Measurements from ENCODE around the gene PSMB7. TPM values are rescaled to one million over a fixed set of nuclear protein-coding genes. Genes with fewer than 3 reads are reported as not detected.

PSMB7 gene
- total and polyA plus RNA-seq, 2 of the 13 experiments (the other 11 are each of a cell fraction or from before 2014, with no cell fraction given): 259 to 291 TPM

DNA sequence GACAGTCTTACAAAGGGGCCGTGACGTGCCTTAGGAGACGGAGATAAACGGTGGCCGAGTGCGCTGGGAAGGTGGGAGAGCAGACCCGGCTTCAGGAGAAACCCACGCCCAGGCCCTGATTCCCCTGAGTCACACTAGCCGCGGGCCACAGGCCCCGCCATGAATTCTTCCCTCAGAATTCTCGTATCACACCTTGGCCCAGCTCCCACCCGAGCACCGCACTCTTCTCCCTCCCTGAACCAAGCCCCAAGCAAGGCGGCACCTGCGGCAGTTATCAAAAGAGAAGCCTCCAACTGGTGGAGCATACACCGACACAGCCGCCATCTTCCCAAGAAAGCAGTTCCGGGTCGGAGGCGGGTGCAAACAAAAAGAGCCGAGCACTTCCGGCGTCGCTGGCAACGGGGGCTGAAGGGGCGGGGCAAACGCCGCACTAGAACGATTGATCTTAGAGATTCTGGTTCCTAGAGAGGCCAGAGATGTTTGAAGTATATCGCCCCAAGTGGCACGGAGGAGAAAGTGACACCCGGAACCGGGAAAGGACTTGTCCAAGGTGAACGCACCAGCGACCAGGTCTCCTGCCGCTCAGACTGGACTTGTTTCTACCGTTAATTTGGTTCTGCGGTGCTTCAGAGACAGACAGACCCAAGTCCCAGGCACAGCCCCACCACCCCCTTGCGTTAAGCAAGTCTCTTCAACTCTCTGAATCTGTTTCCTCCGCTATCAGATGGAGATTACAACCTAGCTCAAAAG, at the start of gene PSMB7 (continued):
- TF ChIP-seq, protein P1, sequence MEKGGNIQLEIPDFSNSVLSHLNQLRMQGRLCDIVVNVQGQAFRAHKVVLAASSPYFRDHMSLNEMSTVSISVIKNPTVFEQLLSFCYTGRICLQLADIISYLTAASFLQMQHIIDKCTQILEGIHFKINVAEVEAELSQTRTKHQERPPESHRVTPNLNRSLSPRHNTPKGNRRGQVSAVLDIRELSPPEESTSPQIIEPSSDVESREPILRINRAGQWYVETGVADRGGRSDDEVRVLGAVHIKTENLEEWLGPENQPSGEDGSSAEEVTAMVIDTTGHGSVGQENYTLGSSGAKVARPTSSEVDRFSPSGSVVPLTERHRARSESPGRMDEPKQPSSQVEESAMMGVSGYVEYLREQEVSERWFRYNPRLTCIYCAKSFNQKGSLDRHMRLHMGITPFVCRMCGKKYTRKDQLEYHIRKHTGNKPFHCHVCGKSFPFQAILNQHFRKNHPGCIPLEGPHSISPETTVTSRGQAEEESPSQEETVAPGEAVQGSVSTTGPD (CRISPR knock-in tag; IDR thresholded peaks at IDR 0.05): no peak
- TF ChIP-seq, protein P2, sequence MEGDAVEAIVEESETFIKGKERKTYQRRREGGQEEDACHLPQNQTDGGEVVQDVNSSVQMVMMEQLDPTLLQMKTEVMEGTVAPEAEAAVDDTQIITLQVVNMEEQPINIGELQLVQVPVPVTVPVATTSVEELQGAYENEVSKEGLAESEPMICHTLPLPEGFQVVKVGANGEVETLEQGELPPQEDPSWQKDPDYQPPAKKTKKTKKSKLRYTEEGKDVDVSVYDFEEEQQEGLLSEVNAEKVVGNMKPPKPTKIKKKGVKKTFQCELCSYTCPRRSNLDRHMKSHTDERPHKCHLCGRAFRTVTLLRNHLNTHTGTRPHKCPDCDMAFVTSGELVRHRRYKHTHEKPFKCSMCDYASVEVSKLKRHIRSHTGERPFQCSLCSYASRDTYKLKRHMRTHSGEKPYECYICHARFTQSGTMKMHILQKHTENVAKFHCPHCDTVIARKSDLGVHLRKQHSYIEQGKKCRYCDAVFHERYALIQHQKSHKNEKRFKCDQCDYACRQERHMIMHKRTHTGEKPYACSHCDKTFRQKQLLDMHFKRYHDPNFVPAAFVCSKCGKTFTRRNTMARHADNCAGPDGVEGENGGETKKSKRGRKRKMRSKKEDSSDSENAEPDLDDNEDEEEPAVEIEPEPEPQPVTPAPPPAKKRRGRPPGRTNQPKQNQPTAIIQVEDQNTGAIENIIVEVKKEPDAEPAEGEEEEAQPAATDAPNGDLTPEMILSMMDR (CRISPR knock-in tag; IDR thresholded peaks at IDR 0.05): peak; percentile 91
- TF ChIP-seq CAMTA2 (CRISPR knock-in tag; IDR thresholded peaks at IDR 0.05; ENCODE audit: borderline replicate concordance) (0 out of 2 replicates have a peak, but pooled peaks have one; percentile 41), MAZ (IDR thresholded peaks at IDR 0.05; ENCODE audit: borderline replicate concordance, low read depth, low read length) (0 out of 2 replicates have a peak, but pooled peaks have one; percentile 78), MAZ (CRISPR knock-in tag; IDR thresholded peaks at IDR 0.05; ENCODE audit: low read depth) (peak; percentile 79), HNF4A (CRISPR knock-in tag; IDR thresholded peaks at IDR 0.05) (peak; percentile 27; the same call in 1 of the 2 replicates), SP5 (CRISPR knock-in tag; IDR thresholded peaks at IDR 0.05; ENCODE audit: borderline replicate concordance, low read depth) (peak; percentile 88), ZZZ3 (CRISPR knock-in tag; IDR thresholded peaks at IDR 0.05; ENCODE audit: borderline replicate concordance) (peak; percentile 58; the same call in 1 of the 2 replicates), REXO4 (CRISPR knock-in tag; IDR thresholded peaks at IDR 0.05; ENCODE audit: borderline replicate concordance) (no peak), PITX1 (CRISPR knock-in tag; IDR thresholded peaks at IDR 0.05) (peak; percentile 47), SIN3B (IDR thresholded peaks at IDR 0.05; ENCODE audit: low read length) (peak; percentile 94), ELF3 (CRISPR knock-in tag; IDR thresholded peaks at IDR 0.05) (peak; percentile 81), ZNF792 (CRISPR knock-in tag; IDR thresholded peaks at IDR 0.05) (no peak)
- TF ChIP-seq, protein P3, sequence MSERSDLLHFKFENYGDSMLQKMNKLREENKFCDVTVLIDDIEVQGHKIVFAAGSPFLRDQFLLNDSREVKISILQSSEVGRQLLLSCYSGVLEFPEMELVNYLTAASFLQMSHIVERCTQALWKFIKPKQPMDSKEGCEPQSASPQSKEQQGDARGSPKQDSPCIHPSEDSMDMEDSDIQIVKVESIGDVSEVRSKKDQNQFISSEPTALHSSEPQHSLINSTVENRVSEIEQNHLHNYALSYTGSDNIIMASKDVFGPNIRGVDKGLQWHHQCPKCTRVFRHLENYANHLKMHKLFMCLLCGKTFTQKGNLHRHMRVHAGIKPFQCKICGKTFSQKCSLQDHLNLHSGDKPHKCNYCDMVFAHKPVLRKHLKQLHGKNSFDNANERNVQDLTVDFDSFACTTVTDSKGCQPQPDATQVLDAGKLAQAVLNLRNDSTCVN (CRISPR knock-in tag; IDR thresholded peaks at IDR 0.05; ENCODE audit: borderline replicate concordance): peak; percentile 14; the same call in 1 of the 2 replicates
- TF ChIP-seq, protein P4, sequence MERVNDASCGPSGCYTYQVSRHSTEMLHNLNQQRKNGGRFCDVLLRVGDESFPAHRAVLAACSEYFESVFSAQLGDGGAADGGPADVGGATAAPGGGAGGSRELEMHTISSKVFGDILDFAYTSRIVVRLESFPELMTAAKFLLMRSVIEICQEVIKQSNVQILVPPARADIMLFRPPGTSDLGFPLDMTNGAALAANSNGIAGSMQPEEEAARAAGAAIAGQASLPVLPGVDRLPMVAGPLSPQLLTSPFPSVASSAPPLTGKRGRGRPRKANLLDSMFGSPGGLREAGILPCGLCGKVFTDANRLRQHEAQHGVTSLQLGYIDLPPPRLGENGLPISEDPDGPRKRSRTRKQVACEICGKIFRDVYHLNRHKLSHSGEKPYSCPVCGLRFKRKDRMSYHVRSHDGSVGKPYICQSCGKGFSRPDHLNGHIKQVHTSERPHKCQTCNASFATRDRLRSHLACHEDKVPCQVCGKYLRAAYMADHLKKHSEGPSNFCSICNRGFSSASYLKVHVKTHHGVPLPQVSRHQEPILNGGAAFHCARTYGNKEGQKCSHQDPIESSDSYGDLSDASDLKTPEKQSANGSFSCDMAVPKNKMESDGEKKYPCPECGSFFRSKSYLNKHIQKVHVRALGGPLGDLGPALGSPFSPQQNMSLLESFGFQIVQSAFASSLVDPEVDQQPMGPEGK (CRISPR knock-in tag; IDR thresholded peaks at IDR 0.05): peak; percentile 57
- TF ChIP-seq, protein P5, sequence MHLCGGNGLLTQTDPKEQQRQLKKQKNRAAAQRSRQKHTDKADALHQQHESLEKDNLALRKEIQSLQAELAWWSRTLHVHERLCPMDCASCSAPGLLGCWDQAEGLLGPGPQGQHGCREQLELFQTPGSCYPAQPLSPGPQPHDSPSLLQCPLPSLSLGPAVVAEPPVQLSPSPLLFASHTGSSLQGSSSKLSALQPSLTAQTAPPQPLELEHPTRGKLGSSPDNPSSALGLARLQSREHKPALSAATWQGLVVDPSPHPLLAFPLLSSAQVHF (CRISPR knock-in tag; IDR thresholded peaks at IDR 0.05): no peak
- TF ChIP-seq, protein P6, sequence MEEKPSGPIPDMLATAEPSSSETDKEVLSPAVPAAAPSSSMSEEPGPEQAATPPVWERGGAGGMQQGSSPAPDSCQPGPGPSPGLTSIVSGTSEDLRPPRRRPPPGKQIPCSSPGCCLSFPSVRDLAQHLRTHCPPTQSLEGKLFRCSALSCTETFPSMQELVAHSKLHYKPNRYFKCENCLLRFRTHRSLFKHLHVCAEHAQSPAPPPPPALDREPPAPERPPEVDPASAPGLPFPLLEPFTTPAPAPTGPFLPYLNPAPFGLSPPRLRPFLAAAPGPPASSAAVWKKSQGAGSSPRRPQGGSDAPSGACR (CRISPR knock-in tag; IDR thresholded peaks at IDR 0.05): peak; percentile 46; the same call in 1 of the 2 replicates
- TF ChIP-seq, protein P7, sequence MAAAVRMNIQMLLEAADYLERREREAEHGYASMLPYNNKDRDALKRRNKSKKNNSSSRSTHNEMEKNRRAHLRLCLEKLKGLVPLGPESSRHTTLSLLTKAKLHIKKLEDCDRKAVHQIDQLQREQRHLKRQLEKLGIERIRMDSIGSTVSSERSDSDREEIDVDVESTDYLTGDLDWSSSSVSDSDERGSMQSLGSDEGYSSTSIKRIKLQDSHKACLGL (CRISPR knock-in tag; IDR thresholded peaks at IDR 0.05): peak; percentile 27; the same call in 1 of the 2 replicates
